Kidney (tissue), 14 donors: ENCODE results near the gene TLE3. TPM values are rescaled to one million over a fixed set of nuclear protein-coding genes. Genes with fewer than 3 reads are reported as not detected.

ENCODE experiments used
- DNase-seq, 5 donors: peaks; one replicate each; pipeline ENCODE4 v3.0.0-alpha.2; 2013 to 2020
- FAIRE-seq: peaks from 2 replicates; lab custom pipeline; 2012; peaks lifted over from hg19 to GRCh38; lab: Jason Lieb, UNC
- H3K27ac ChIP-seq, 2 donors: one replicate each; pipeline ENCODE4 v1.7.0; 2013; ENCODE audit warnings: low read depth in 2 of 2, low read length in 2 of 2, inconsistent platforms in 1 of 2
- H3K27me3 ChIP-seq: one replicate; pipeline ENCODE4 v1.7.1; 2013; ENCODE audit warnings: low read length, inconsistent platforms; ENCODE audit not compliant: control insufficient read depth, insufficient read depth
- H3K36me3 ChIP-seq, 3 donors: one replicate each; pipeline versions ENCODE4 v1.7.0 to v1.7.1; 2013; ENCODE audit warnings: low read length in 3 of 3, control low read depth in 1 of 3, inconsistent platforms in 1 of 3; ENCODE audit not compliant: insufficient read depth in 3 of 3, control insufficient read depth in 2 of 3
- H3K4me1 ChIP-seq, 3 donors: one replicate each; pipeline versions ENCODE4 v1.7.0 to v1.7.1; 2013; ENCODE audit warnings: low read length in 3 of 3, inconsistent platforms in 1 of 3, low read depth in 1 of 3; ENCODE audit not compliant: control insufficient read depth in 2 of 3, insufficient read depth in 2 of 3
- H3K4me3 ChIP-seq, 3 donors: one replicate each; pipeline versions ENCODE4 v1.7.0 to v1.8.1; 2013; ENCODE audit warnings: low read length in 3 of 3, control low read depth in 1 of 3, inconsistent platforms in 1 of 3
- H3K9ac ChIP-seq, 3 donors: one replicate each; pipeline versions ENCODE4 v1.7.0 to v1.7.1; 2013; ENCODE audit warnings: low read length in 3 of 3, control low read depth in 1 of 3, inconsistent platforms in 1 of 3
- H3K9me3 ChIP-seq, 3 donors: one replicate each; pipeline versions ENCODE4 v1.7.0 to v1.7.1; 2013; ENCODE audit warnings: low read length in 3 of 3, control low read depth in 1 of 3, inconsistent platforms in 1 of 3; ENCODE audit not compliant: control insufficient read depth in 2 of 3, insufficient read depth in 1 of 3
- intact Hi-C: fragments of 100-400 bp; cut with DNase I; formaldehyde crosslinking; loops from one replicate; pipeline ENCODE4 v1.11.1; 2022
- polyA plus RNA-seq: library from polyadenylated mRNA; stranded (reverse); fragments of 350-450 nt; fragmentation: Illumina TruSeq; extraction: RNeasy Lipid Tissue Mini Kit (QIAGEN cat#74804); gene quantifications from one replicate; pipeline ENCODE4 v1.2.3, GENCODE V29; 2014; ENCODE audit warnings: low read depth, low replicate concordance; ENCODE audit not compliant: insufficient read depth
- total RNA-seq: library from RNA; stranded (reverse); fragmentation: NEBNext Ultra II Directional; extraction: Animal tissue kit (Norgen Biotek cat#: 25700); gene quantifications from one replicate; pipeline ENCODE4 v1.2.1, GENCODE V29; 2021
- TF ChIP-seq, protein P1 (sequence below): IDR thresholded peaks from 3 replicates; pipeline ENCODE4 v1.5.1; 2012; ENCODE audit warnings: mild to moderate bottlenecking, moderate library complexity, borderline replicate concordance; ENCODE audit not compliant: insufficient read depth; ENCODE audit errors: extremely low read depth
- donor health status: control.
- donor health status: control.
- donor health status: control.
- donor health status: control.
- donor health status: control.
- donor health status: DM: yes; HTN: yes; CAD: no.
- donor health status: Normal renal cell carcinoma (clear cell type).

Gene TLE3
- total and polyA plus RNA-seq, 2 donors from 2014 or later, result 10.3 to 71.7 TPM

DNA sequence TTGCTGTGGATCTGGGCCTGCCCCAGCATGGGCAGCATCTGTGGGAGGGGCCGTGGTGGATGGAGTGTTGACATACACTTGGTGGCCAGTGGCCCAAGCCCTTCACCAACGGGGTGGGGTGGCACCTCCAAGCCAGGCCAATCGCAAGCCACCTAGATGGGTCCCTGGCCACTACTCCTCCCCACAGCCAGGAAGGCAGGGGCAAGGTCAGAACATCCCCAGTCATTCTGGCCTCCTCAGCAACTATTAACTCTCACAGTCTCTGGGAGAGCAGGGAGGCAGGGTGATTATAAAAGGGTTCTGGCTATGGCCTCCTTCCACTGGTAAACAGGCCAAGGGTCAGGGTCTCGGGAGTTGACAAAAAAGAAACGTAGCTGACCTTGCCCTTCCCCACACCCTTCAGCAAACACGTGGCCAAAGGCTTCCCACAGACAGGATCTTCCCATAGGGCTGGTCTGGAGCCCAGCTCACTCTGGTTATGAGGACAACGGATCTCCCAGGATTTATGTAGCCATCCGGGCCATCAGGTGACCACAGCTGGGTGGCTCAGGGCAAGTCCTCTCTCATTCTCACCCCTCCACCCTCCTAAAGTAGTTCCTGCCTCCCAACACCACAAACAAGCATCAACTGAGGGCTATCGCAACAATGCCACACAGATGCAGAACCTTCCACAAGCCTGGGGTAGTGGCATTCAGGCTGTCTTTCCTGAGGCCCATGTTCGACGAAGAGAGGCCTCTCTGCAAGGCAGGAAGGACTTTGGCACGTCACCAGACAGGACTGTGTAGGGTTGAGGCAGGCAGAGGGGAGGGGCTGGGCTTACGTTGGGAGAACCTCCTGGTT, 18.9 kb downstream of the TLE3 start:
- TF ChIP-seq, protein P1, sequence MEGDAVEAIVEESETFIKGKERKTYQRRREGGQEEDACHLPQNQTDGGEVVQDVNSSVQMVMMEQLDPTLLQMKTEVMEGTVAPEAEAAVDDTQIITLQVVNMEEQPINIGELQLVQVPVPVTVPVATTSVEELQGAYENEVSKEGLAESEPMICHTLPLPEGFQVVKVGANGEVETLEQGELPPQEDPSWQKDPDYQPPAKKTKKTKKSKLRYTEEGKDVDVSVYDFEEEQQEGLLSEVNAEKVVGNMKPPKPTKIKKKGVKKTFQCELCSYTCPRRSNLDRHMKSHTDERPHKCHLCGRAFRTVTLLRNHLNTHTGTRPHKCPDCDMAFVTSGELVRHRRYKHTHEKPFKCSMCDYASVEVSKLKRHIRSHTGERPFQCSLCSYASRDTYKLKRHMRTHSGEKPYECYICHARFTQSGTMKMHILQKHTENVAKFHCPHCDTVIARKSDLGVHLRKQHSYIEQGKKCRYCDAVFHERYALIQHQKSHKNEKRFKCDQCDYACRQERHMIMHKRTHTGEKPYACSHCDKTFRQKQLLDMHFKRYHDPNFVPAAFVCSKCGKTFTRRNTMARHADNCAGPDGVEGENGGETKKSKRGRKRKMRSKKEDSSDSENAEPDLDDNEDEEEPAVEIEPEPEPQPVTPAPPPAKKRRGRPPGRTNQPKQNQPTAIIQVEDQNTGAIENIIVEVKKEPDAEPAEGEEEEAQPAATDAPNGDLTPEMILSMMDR, result no peak
- FAIRE-seq (no peak), DNase-seq (peak in 2 of 5 donors; percentile 38 to 59)
- peak overlapping the region in 1 of 2 donors; percentile 7 for H3K27ac ChIP-seq
- intact Hi-C loops, result no loop called here
- no peak overlapping the region for H3K4me3 ChIP-seq
- peaks cover 0 to 19% (median 15%) of the 10 kb centered on the region in 3 donors for H3K4me1 ChIP-seq
- peaks cover 10 to 33% (median 23%) of the 10 kb centered on the region in 3 donors for H3K36me3 ChIP-seq
- H3K9ac ChIP-seq, result peak overlapping the region in 1 of 3 donors; percentile 7
- no peaks in the 10 kb centered on the region for H3K9me3 ChIP-seq
- H3K27me3 ChIP-seq, result no peaks in the 10 kb centered on the region

DNA sequence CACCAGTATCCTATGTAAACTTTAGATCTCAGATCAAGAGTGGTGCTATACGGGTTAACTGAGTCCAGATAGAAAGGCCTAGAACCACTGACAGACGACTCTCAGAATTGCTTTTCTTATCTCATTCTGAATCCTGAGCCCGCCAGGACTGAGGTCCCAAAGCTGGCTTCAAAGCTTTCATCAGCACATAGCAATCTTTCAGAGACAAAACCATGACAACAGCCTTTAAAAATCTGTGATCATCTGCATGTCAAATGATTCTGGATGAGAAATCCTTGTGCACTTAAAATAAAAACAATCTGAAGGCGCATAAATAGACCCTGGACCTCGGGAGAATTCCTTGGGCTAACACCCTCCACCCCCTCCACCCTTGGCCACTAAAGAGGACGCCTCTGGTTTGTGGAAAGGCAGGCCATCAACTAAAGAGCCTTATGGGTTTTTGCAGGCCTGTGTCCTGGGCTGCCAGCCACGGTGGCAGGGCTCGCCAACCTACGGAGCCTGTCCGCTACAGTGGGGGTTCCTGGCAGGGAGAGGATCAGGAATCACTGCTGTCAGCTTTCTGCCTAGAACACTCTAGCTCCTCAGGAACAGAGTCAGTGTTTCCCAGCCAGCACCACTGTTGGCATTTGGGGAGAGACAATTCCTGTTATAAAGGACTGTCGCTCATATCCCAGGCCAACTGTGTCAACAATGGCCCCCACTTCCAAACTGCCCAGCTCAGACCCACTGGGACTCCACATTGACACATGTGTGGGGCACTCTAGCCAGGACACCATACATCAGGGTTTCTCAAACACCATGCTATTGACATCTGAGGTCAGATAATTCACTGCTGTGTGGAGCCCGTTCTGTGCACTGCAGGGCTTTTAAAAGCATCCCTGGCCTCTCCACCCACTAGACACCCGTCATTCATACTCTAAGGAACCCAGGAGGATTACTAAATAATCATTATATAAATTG, 20.2 kb downstream of the TLE3 start:
- TF ChIP-seq, protein P1, result no peak
- no peaks in the 10 kb centered on the region for H3K27me3 ChIP-seq
- no peak overlapping the region for H3K9ac ChIP-seq
- intact Hi-C loops, result no loop called here
- H3K9me3 ChIP-seq, result no peaks in the 10 kb centered on the region
- peaks cover 0 to 19% (median 17%) of the 10 kb centered on the region in 3 donors for H3K4me1 ChIP-seq
- DNase-seq (peak in 1 of 5 donors; percentile 39), FAIRE-seq (no peak)
- peaks cover 16 to 39% (median 32%) of the 10 kb centered on the region in 3 donors for H3K36me3 ChIP-seq
- no peak overlapping the region for H3K27ac ChIP-seq
- H3K4me3 ChIP-seq, result no peak overlapping the region

DNA sequence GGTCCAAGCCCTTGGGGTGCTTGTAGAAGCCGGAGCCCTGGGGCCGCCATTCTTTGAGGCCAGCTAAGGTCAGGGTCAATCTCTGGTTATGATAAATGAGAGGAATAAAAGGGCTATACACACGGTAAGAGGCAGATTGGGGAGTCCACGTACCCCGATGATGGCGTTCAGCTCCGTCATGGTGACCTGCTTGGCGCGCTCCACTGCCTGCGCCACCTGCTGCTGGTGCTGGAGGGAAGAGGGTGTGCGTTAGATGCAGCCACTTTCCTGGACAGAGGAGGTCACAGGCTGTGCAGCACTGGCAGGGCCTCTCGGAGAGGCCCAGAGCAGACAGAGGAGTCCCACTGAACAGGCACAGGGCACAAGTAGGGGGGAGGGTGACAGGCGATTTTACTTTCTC, 23.3 kb downstream of the TLE3 start:
- FAIRE-seq, result no peak
- Histone ChIP-seq H3K36me3 (peaks cover 15 to 50% (median 42%) of the 10 kb centered on the region in 3 donors), H3K9me3 (no peaks in the 10 kb centered on the region), H3K27ac (no peak overlapping the region), H3K4me3 (no peak overlapping the region), H3K9ac (no peak overlapping the region), H3K27me3 (no peaks in the 10 kb centered on the region), H3K4me1 (peaks cover 0 to 13% (median 10%) of the 10 kb centered on the region in 3 donors)
- TF ChIP-seq, protein P1, result no peak
- intact Hi-C loops, result no loop called here
- peak in 1 of 5 donors; percentile 26 for DNase-seq
